Peyer's patch (tissue), 4 donors: Measurements from ENCODE around the gene HDAC9. TPM values are rescaled to one million over a fixed set of nuclear protein-coding genes. Genes with fewer than 3 reads are reported as not detected.

Experiments used
- DNase-seq, 3 donors: peaks; one replicate each; pipeline ENCODE4 v3.0.0-alpha.2; 2017 to 2019
- H3K27ac ChIP-seq, 4 donors: fragments of 200-600 bp; sonication (generic); one replicate each; pipeline ENCODE4 v1.5.1; 2016 to 2019
- H3K27me3 ChIP-seq, 2 donors: fragments of 200-600 bp; sonication (generic); one replicate each; pipeline ENCODE4 v1.5.1; 2019
- H3K36me3 ChIP-seq, 3 donors: fragments of 200-600 bp; sonication (generic); one replicate each; pipeline ENCODE4 v1.5.1; 2016 to 2019
- H3K4me1 ChIP-seq, 4 donors: fragments of 200-600 bp; sonication (generic); one replicate each; pipeline ENCODE4 v1.5.1; 2016 to 2019
- H3K4me3 ChIP-seq, 4 donors: fragments of 200-600 bp; sonication (generic); 1 replicate in 3 of 4; 2 replicates in 1 of 4; pipeline ENCODE4 v1.5.1; 2016 to 2019; ENCODE audit warnings: mild to moderate bottlenecking in 1 of 4
- H3K9me3 ChIP-seq, 4 donors: fragments of 200-600 bp; sonication (generic); one replicate each; pipeline ENCODE4 v1.5.1; 2016 to 2019; ENCODE audit warnings: mild to moderate bottlenecking in 1 of 4
- POLR2A ChIP-seq, 2 donors: fragments of 450-650 bp; IDR thresholded peaks; one replicate each; pipeline ENCODE4 v1.5.1; 2017; ENCODE audit warnings: antibody characterized with exemption in 2 of 2, mild to moderate bottlenecking in 2 of 2, moderate library complexity in 2 of 2
- total RNA-seq, 4 donors: library from RNA; depleted of rRNA; stranded (reverse); fragments of >200 nt; gene quantifications; one replicate each; pipeline ENCODE4 v1.1.0, GENCODE V29; 2016
- TF ChIP-seq, protein P1 (sequence below), 6 experiments: fragments of 450-650 bp in 4 of 6; fragments of 200-600 bp in 2 of 6; sonication (generic) in 1 of 6; IDR thresholded peaks; one replicate each; pipeline ENCODE4 v1.5.1; 2017 to 2019; ENCODE audit warnings: antibody characterized with exemption in 6 of 6, mild to moderate bottlenecking in 3 of 6, moderate library complexity in 1 of 6

The HDAC9 gene
- total RNA-seq, 4 donors from 2014 or later, result 0.88 to 75.9 (median 4.4) TPM

DNA sequence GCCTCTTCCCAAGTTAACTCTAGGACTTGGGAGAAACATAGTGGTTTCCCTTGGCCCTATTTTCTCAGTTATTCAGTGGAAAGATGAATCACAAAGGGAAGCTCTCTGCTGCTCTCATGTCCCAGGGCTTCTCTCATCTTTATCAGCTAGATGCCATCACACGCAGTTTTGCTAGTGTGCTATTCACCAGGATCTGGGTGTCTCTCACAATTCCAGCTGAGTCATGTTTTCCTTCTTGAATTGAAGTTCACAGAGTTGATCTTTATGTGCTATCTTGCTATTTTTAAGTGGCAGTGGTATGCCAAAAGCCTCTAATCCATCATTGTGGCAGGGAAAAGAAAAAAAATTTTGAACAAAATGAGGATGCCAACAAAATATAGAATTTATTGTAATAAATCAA is 520.6 kb downstream of the HDAC9 start:
- no peak for DNase-seq
- no peak overlapping the region for H3K27ac ChIP-seq
- TF ChIP-seq, protein P1, sequence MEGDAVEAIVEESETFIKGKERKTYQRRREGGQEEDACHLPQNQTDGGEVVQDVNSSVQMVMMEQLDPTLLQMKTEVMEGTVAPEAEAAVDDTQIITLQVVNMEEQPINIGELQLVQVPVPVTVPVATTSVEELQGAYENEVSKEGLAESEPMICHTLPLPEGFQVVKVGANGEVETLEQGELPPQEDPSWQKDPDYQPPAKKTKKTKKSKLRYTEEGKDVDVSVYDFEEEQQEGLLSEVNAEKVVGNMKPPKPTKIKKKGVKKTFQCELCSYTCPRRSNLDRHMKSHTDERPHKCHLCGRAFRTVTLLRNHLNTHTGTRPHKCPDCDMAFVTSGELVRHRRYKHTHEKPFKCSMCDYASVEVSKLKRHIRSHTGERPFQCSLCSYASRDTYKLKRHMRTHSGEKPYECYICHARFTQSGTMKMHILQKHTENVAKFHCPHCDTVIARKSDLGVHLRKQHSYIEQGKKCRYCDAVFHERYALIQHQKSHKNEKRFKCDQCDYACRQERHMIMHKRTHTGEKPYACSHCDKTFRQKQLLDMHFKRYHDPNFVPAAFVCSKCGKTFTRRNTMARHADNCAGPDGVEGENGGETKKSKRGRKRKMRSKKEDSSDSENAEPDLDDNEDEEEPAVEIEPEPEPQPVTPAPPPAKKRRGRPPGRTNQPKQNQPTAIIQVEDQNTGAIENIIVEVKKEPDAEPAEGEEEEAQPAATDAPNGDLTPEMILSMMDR (IDR thresholded peaks at IDR 0.05), result no peak
- H3K27me3 ChIP-seq, result no peaks in the 10 kb centered on the region
- no peaks in the 10 kb centered on the region for H3K36me3 ChIP-seq
- no peak overlapping the region for H3K4me3 ChIP-seq
- H3K9me3 ChIP-seq, result peaks cover 0 to 7% (median 0%) of the 10 kb centered on the region in 4 donors
- H3K4me1 ChIP-seq, result no peaks in the 10 kb centered on the region

DNA sequence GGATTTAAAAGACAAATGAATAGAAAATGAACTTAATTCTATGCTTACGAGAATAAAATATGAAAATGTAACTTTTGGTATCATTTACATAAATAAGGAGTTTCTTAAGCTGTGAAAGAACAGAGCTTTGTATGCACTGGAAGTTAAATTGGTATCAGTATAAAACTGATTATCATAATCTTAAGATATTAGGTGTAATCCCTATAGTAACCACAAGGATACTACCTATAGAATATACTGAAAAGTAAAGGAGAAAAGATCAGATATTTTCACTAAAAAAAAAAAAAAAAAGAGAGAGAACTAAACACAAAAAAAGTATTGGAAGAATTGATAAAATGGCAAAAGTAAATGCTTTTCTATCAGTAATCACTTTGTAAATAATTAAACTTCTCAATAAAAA is 521.8 kb downstream of the HDAC9 start:
- TF ChIP-seq POLR2A (IDR thresholded peaks at IDR 0.05), result no peak
- TF ChIP-seq, protein P1 (IDR thresholded peaks at IDR 0.05), result no peak
- Histone ChIP-seq H3K4me3 (no peak overlapping the region), H3K4me1 (no peaks in the 10 kb centered on the region), H3K9me3 (peaks cover 0 to 7% (median 0%) of the 10 kb centered on the region in 4 donors), H3K27ac (no peak overlapping the region), H3K27me3 (no peaks in the 10 kb centered on the region), H3K36me3 (no peaks in the 10 kb centered on the region)
- no peak for DNase-seq

DNA sequence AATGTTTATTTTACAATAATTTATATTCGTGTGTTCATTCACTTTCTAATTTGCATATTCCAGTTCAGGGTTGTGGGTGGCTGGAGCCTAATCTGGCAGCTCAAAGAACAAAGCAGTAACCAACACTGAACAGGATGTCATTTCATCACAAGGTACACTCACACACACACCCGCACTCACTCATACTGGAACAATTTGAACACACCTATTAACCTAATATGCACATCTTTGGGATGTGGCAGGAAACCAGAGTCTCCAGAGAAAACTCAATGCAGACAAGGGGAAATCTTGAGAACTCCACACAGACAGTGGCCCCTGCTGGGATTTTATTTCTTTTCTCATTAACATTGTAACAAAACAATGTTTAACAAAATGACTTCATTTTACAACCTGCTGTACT is 524.5 kb downstream of the HDAC9 start:
- TF ChIP-seq, protein P1 (IDR thresholded peaks at IDR 0.05), result no peak
- TF ChIP-seq POLR2A (IDR thresholded peaks at IDR 0.05), result no peak
- Histone ChIP-seq H3K9me3 (peaks cover 0 to 7% (median 0%) of the 10 kb centered on the region in 4 donors), H3K27me3 (no peaks in the 10 kb centered on the region), H3K36me3 (no peaks in the 10 kb centered on the region), H3K4me1 (no peaks in the 10 kb centered on the region), H3K4me3 (no peak overlapping the region), H3K27ac (no peak overlapping the region)
- DNase-seq, result no peak

DNA sequence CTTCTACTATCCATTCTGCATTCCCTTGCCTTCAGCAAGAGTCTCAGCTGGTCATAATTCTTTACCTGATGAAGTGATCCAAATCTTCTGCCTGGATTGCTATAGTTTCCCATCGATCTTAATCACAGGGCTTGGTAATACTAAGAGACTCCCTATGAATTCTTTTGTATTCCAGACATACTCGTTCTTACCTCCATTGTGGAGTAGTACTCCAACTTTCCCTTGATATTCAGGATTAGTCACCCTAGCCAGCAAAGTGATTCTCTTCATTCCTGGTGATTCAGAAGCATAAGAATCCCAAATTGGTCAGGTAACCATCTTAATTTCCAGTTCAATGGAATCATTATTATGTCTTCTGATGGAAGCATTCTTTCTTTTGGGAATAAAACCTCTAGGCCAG is 525.2 kb downstream of the HDAC9 start:
- no peak overlapping the region for H3K4me3 ChIP-seq
- DNase-seq, result no peak
- peaks cover 0 to 7% (median 0%) of the 10 kb centered on the region in 4 donors for H3K9me3 ChIP-seq
- H3K27ac ChIP-seq, result no peak overlapping the region
- no peaks in the 10 kb centered on the region for H3K4me1 ChIP-seq
- TF ChIP-seq, protein P1 (IDR thresholded peaks at IDR 0.05), result no peak
- TF ChIP-seq POLR2A (IDR thresholded peaks at IDR 0.05), result no peak
- H3K27me3 ChIP-seq, result no peaks in the 10 kb centered on the region
- H3K36me3 ChIP-seq, result no peaks in the 10 kb centered on the region

DNA sequence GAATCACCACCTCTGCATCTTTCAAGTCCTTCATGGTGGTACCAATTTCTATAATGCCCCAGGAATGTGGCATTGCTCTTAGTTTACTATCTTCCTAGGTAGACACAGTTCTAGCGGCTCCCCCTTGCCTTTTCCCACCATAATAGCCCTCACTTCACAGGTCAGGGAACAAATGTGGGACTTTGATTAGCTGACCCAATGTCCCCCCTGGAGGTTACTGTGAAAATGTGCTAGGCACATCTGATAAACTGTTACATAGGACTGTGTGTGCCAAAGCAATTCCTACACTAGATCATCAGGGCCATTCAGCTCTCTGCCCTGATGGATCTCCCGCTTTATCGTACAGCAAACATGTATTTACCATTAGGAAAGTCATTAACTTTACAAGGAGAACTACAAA is 527.9 kb downstream of the HDAC9 start:
- TF ChIP-seq POLR2A (IDR thresholded peaks at IDR 0.05), result no peak
- TF ChIP-seq, protein P1 (IDR thresholded peaks at IDR 0.05), result no peak
- Histone ChIP-seq H3K9me3 (no peaks in the 10 kb centered on the region), H3K36me3 (no peaks in the 10 kb centered on the region), H3K27me3 (no peaks in the 10 kb centered on the region), H3K27ac (no peak overlapping the region), H3K4me1 (no peaks in the 10 kb centered on the region), H3K4me3 (no peak overlapping the region)
- no peak for DNase-seq

DNA sequence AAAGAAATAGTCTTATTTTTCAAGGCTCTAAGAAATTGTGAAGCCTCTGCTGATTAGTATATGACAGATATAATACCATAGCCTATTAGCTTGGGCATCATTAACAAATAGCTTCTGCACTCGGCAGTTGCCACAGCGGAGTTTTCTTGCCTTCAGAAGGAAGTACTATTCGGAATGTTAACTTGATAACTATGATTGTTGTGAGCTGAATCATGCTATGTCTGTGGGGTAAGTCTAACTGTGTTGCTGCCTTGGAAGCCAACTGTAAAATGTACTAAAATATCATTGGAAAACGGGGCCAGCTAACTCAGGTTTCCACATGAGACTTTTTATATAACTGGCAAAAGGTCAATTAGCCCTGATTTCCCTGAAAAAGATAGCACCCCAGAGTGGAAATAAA is 528.7 kb downstream of the HDAC9 start:
- Histone ChIP-seq H3K4me3 (no peak overlapping the region), H3K4me1 (no peaks in the 10 kb centered on the region)

More for the DNA sequence above, 528.7 kb downstream of the HDAC9 start:
- H3K36me3 ChIP-seq, result no peaks in the 10 kb centered on the region
- TF ChIP-seq, protein P1 (IDR thresholded peaks at IDR 0.05), result no peak
- no peak for TF ChIP-seq POLR2A (IDR thresholded peaks at IDR 0.05)
- no peaks in the 10 kb centered on the region for H3K9me3 ChIP-seq
- no peak overlapping the region for H3K27ac ChIP-seq
- DNase-seq, result no peak
- no peaks in the 10 kb centered on the region for H3K27me3 ChIP-seq
